NK-92 (cell line): Measurements from ENCODE around the gene DUOXA1.
"Not testable (repeated sequence)": the region's sequence is repeated elsewhere in the genome, so short reads cannot be mapped to it uniquely, and the experiment has no call there.

Experiments used
- DNase-seq: peaks from one replicate; lab custom pipeline; 2025; ENCODE audit not compliant: unreplicated experiment; lab: John Stamatoyannopoulos, UW

DUOXA1 gene

GRCh38 chr15:45114076-45114750, 15.5 kb downstream of the DUOXA1 start, which contains the start of the genes DUOX2 and DUOXA2:
Gene DUOX2, minus strand, starts transcription at chr15:45114172. Its CDS starts 761 bp downstream, at chr15:45113411.
Gene DUOXA2, plus strand, starts transcription at chr15:45114326. Its CDS starts 280 bp downstream, at chr15:45114606.
- no peak for DNase-seq

- DNase-seq: no peak
Measured at GRCh38 chr15:45113380-45113990, 16.2 kb downstream of the DUOXA1 start.

GRCh38 chr15:45112591-45113379, 16.9 kb downstream of the DUOXA1 start:
- DNase-seq: no peak

GRCh38 chr15:45112143-45112590, 17.5 kb downstream of the DUOXA1 start:
- DNase-seq: no peak

GRCh38 chr15:45111390-45112142, 18.1 kb downstream of the DUOXA1 start:
- DNase-seq: no peak

GRCh38 chr15:45110256-45110820, 19.3 kb downstream of the DUOXA1 start:
- no peak for DNase-seq

- DNase-seq: no peak
Measured at GRCh38 chr15:45107941-45108630, 21.6 kb downstream of the DUOXA1 start.

GRCh38 chr15:45106002-45106790, 23.5 kb downstream of the DUOXA1 start:
- DNase-seq: no peak

GRCh38 chr15:45105586-45105985, 24.1 kb downstream of the DUOXA1 start:
- DNase-seq: no peak

- not testable (repeated sequence) for DNase-seq
Measured at GRCh38 chr15:45104170-45104569, 25.5 kb downstream of the DUOXA1 start.

GRCh38 chr15:45102226-45102625, 27.5 kb downstream of the DUOXA1 start:
- no peak for DNase-seq

GRCh38 chr15:45101749-45102148, 27.9 kb downstream of the DUOXA1 start:
- no peak for DNase-seq

- DNase-seq: no peak
Measured at GRCh38 chr15:45100884-45101625, 28.6 kb downstream of the DUOXA1 start.

GRCh38 chr15:45099549-45100165, 30.0 kb downstream of the DUOXA1 start:
- DNase-seq: no peak

GRCh38 chr15:45097466-45097865, 32.2 kb downstream of the DUOXA1 start:
- no peak for DNase-seq

- no peak for DNase-seq
Measured at GRCh38 chr15:45095661-45096060, 34.0 kb downstream of the DUOXA1 start.

GRCh38 chr15:45094358-45094730, 35.3 kb downstream of the DUOXA1 start:
- no peak for DNase-seq
